IMR-90 (cell line): ENCODE results near the gene CHTF8.

Source experiments
- CTCF ChIP-seq: conservative IDR thresholded peaks from 2 replicates; pipeline ENCODE4 v1.5.1; 2012; ENCODE audit warnings: mild to moderate bottlenecking, low read depth, low read length, improper control_type of control experiment
- MAFK ChIP-seq: IDR thresholded peaks from 2 replicates; pipeline ENCODE4 v1.6.1; 2012; ENCODE audit warnings: low read depth, low read length, improper control_type of control experiment
- MAZ ChIP-seq: IDR thresholded peaks from 2 replicates; pipeline ENCODE4 v1.6.1; 2012; ENCODE audit warnings: low read depth, mild to moderate bottlenecking, low read length, improper control_type of control experiment, moderate library complexity, borderline replicate concordance
- MXI1 ChIP-seq: IDR thresholded peaks from 2 replicates; pipeline ENCODE4 v1.6.1; 2012; ENCODE audit warnings: low read depth, mild to moderate bottlenecking, low read length, moderate library complexity, borderline replicate concordance
- POLR2A ChIP-seq: IDR thresholded peaks from 2 replicates; pipeline ENCODE4 v1.6.1; 2012; ENCODE audit warnings: mild to moderate bottlenecking, low read depth, low read length
- SMC3 ChIP-seq: fragments of 150-350 bp; IDR thresholded peaks from 2 replicates; pipeline ENCODE4 v1.6.1; 2016; ENCODE audit warnings: low read depth, mild to moderate bottlenecking, antibody characterized with exemption, low read length, moderate library complexity

DNA sequence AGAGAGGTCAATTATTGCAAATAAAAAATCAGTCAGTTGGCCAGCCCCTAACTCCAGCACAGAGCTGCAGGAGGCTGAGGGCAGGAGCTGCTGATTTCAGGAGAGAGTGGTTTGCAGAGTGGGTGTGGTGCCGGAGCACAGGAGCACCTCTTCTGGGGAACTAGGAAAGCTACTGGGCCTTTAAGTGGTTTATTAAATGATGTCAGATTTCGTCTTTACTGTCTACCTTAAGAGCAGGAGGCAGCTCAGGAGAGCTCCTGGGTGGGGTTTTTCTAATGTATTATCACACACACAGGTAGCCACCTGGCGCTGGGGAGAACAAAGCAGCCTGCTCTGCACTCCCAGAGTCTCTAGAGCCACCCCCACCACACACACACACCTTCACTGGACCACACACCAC, 38.4 kb downstream of the CHTF8 start:
- TF ChIP-seq CTCF = no peak
- TF ChIP-seq MAFK = no peak
- no peak for TF ChIP-seq MXI1
- TF ChIP-seq SMC3 = no peak
- TF ChIP-seq POLR2A = no peak
- no peak for TF ChIP-seq MAZ
